Fibroblast of pulmonary artery (primary cell): ENCODE data around the gene DGKD.

Experiments used
- DNase-seq: peaks from one replicate; pipeline ENCODE4 v3.0.0-alpha.2; 2010; ENCODE audit warnings: low read depth
- H3K4me3 ChIP-seq: replicated peaks from 2 replicates; pipeline ENCODE4 v1.5.1; 2011; ENCODE audit warnings: low read depth, mild to moderate bottlenecking, control low read depth, low read length, moderate library complexity
- TF ChIP-seq, protein P1 (sequence below): IDR thresholded peaks from 2 replicates; pipeline ENCODE4 v1.5.1; 2011; ENCODE audit warnings: mild to moderate bottlenecking, control low read depth, low read length, inconsistent platforms; ENCODE audit errors: missing control alignments

Gene DGKD

DNA sequence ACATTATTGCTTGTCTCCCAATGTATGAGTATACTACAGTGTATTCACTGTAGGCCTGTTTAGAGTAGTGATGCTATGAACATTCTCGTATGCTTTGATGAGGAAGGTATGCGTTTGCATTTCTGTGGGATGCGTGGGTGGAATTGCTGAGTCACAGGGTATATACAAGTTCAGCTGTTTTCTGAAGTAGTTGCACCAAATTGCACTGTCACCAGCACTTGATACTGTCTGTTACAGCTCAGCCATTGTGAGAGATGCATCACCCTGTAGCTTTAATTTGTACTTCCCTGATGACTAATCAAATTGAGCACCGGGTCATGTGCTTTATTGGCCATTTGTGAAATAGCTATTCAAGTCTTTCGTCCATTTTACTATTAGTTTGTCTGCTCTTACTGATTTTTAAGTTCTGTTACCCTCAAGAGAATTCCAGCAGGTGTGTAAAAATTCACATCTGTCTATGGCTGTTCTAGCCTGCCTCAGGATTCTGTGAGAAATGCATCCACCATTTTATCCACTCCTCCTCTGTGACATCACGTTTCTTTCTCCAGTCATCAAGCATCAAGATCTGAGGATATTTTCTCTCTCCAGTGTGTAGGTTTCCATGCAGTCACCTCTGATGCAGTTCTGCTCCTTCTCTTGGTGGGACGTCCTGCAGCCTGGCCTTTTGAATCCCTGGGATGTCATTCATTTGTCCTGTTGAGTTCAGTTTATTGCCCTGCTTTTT lies 72.5 kb downstream of the DGKD start:
- no peak overlapping the region for H3K4me3 ChIP-seq
- DNase-seq: peak; percentile 66
- TF ChIP-seq, protein P1, sequence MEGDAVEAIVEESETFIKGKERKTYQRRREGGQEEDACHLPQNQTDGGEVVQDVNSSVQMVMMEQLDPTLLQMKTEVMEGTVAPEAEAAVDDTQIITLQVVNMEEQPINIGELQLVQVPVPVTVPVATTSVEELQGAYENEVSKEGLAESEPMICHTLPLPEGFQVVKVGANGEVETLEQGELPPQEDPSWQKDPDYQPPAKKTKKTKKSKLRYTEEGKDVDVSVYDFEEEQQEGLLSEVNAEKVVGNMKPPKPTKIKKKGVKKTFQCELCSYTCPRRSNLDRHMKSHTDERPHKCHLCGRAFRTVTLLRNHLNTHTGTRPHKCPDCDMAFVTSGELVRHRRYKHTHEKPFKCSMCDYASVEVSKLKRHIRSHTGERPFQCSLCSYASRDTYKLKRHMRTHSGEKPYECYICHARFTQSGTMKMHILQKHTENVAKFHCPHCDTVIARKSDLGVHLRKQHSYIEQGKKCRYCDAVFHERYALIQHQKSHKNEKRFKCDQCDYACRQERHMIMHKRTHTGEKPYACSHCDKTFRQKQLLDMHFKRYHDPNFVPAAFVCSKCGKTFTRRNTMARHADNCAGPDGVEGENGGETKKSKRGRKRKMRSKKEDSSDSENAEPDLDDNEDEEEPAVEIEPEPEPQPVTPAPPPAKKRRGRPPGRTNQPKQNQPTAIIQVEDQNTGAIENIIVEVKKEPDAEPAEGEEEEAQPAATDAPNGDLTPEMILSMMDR: no peak

- DNase-seq: no peak
- TF ChIP-seq, protein P1: no peak
- H3K4me3 ChIP-seq: no peak overlapping the region
Observed at GRCh38 chr2:233428008-233428407, 73.7 kb downstream of the DGKD start.

DNA sequence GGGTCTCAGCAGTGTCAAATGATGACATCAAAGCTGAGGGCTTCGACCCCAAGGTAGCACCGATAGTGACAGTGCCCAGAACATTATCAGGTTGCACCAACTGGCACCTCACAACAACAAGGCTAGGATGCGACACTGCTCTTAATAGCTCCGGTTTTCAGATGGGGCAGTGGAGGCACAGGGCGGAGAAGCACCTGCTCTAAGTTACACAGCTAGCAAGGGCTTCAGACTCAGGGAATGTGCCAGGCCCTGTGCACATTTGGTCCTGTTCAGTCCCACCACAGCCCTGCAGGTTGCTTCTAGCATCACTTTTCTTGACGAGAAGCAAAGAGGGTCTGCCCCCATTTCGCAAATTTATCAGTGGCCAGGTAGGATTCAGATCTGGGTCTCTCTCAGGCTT lies 74.1 kb downstream of the DGKD start:
- no peak overlapping the region for H3K4me3 ChIP-seq
- TF ChIP-seq, protein P1: no peak

DNA sequence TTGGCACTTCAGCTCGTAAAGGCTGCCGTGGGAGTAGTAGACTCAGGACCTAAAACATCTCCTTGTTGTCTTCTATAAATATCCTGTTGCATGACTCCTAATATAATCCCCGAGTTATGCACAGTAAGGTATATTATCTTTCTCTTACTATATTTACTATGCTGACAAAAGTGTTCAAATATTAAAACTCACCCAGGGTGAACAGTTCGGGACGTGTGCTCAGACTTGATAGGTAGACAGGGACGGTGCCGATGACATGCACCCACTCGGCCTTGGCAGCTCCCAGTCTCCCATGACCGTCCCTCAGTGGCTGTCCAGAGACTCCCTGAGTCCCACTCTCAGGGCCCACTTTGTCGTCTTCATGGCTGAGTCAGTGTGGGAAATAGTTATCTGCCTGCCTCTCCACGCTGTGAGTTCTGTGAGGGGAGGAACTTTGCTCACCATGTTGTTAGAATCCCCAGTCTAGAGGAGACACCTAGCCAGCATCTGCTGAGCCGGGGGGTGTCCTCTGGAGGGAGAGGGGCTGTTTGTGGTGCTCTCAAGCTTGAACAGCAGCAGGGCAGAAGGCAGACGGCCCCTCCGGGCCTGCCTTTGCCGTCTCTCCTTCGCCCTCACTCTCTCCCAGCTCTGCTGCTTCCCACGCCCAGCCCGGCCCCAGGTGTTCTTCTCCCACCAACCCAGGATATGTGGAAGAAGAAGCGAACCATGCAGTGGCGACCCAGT lies 75.0 kb downstream of the DGKD start:
- TF ChIP-seq, protein P1: no peak
- no peak overlapping the region for H3K4me3 ChIP-seq
- DNase-seq: no peak

More for the DNA sequence above, 74.1 kb downstream of the DGKD start:
- no peak for DNase-seq

GRCh38 chr2:233430081-233430480 lies 75.8 kb downstream of the DGKD start:
- H3K4me3 ChIP-seq: no peak overlapping the region
- DNase-seq: peak; percentile 49
- TF ChIP-seq, protein P1: no peak

- DNase-seq: no peak
- H3K4me3 ChIP-seq: no peak overlapping the region
- TF ChIP-seq, protein P1: no peak
Observed at GRCh38 chr2:233430651-233431050, 76.4 kb downstream of the DGKD start.

GRCh38 chr2:233433029-233433428 lies 78.7 kb downstream of the DGKD start:
- no peak for DNase-seq
- TF ChIP-seq, protein P1: no peak
- H3K4me3 ChIP-seq: no peak overlapping the region
